Measurements from ENCODE around the gene ZC3H18.

DNA sequence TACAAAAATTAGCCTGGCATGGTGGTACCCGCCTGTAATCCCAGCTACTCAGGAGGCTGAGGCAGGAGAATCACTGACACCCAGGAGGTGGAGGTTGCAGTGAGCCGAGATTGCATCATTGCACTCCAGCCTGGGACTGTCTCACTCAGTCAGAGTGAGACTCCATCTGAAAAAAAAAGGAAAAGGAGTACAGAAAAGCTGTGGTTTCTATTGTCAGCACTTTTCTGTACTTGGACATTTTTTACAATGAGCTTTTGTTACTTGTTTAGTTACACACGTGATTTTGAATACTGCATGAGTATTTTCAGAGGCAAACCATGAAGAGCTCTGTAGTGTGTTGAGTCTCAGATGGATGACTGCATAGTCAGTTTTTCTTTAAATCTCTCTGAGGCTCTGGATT is 26.3 kb downstream of the ZC3H18 start:
- no peak for TF ChIP-seq POLR2A (IDR thresholded peaks at IDR 0.05)
- TF ChIP-seq POLR2AphosphoS5 (IDR thresholded peaks at IDR 0.05), result no peak
- TF ChIP-seq, protein P1, sequence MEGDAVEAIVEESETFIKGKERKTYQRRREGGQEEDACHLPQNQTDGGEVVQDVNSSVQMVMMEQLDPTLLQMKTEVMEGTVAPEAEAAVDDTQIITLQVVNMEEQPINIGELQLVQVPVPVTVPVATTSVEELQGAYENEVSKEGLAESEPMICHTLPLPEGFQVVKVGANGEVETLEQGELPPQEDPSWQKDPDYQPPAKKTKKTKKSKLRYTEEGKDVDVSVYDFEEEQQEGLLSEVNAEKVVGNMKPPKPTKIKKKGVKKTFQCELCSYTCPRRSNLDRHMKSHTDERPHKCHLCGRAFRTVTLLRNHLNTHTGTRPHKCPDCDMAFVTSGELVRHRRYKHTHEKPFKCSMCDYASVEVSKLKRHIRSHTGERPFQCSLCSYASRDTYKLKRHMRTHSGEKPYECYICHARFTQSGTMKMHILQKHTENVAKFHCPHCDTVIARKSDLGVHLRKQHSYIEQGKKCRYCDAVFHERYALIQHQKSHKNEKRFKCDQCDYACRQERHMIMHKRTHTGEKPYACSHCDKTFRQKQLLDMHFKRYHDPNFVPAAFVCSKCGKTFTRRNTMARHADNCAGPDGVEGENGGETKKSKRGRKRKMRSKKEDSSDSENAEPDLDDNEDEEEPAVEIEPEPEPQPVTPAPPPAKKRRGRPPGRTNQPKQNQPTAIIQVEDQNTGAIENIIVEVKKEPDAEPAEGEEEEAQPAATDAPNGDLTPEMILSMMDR (IDR thresholded peaks at IDR 0.05), result no peak
- no peak for TF ChIP-seq EP300 (IDR thresholded peaks at IDR 0.05)

Data from stomach (tissue), 4 donors.